Tibial nerve (tissue), 3 donors: ENCODE data around the gene NCAPG2.

Experiments
- CTCF ChIP-seq, 5 experiments: fragments of 200-600 bp in 3 of 5; fragments of 450-650 bp in 2 of 5; sonication (generic) in 3 of 5; IDR thresholded peaks; one replicate each; pipeline ENCODE4 v1.5.1; 2016 to 2019; ENCODE audit warnings: antibody characterized with exemption in 5 of 5, mild to moderate bottlenecking in 3 of 5, moderate library complexity in 2 of 5
- POLR2A ChIP-seq, 2 donors: fragments of 450-650 bp; IDR thresholded peaks; one replicate each; pipeline ENCODE4 v1.6.1; 2017; ENCODE audit warnings: antibody characterized with exemption in 2 of 2, mild to moderate bottlenecking in 2 of 2, moderate library complexity in 2 of 2

GRCh38 chr7:158596309-158596708, 108.3 kb downstream of the NCAPG2 start:
- TF ChIP-seq CTCF (IDR thresholded peaks at IDR 0.05): no peak
- TF ChIP-seq POLR2A (IDR thresholded peaks at IDR 0.05): no peak
